Ecto neural progenitor cell (in vitro differentiated cells): ENCODE results near the gene FSHR.

Experiments used
- DNase-seq: peaks from one replicate; pipeline ENCODE4 v3.0.0-alpha.2; 2018; ENCODE audit warnings: low spot score

Gene FSHR

GRCh38 chr2:49032126-49032525 lies 122.2 kb downstream of the FSHR start:
- no peak for DNase-seq

DNA sequence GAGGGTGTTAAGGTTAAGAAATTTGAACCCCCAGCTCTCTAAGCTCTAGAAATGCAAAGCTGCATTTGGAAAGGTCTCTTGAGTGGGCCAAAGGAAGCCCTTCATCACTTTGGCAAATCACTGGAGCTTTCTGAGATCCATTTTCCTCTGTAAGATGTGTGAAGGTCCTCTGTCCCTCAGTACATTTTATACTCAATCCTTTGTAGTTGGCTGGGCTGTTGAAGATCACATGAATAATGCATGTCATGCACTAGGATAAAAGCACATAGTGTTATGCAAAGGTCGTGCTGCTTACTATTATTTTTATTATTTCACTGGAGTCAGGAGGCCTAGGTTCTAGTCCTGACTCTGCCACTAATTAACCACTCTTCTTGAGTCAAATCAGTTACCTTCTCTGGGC lies 124.9 kb downstream of the FSHR start:
- no peak for DNase-seq

DNA sequence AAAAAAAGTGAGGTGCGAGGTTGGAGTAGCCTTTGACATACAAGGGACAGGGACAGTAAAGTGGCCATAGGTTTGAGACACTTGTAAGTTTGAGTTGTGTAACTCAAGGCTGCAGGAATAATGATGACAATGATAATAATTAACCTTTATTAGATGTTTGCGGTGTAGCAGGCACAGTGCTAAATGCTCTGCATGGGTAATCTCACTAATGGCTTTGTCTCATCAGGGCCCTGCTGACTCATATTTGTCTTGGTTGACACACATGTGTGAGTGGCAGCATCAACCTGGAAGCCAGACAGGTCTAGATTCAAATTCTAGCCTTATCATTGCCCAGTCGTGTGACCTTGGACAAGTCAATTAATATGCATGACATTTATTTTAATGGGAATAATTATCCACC lies 126.2 kb downstream of the FSHR start:
- no peak for DNase-seq

DNA sequence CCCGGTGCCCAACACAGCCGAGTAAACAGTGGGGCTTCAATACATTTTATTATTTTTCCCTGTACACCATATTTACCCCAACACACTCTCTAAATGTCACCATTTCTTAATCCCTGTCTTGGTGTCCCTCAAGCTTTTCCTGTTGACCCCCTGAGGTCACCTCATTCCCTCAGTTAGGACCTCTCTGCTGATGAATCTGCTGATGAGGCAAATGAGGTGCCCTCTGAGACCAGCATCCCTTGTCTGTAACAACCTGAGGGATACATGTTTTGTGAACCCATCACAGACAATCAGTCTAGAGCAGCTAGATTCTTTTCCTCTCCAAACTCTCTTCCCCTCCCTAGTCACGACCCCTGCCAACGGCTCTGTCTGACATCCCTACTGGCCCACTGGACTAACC lies 127.6 kb downstream of the FSHR start:
- no peak for DNase-seq

DNA sequence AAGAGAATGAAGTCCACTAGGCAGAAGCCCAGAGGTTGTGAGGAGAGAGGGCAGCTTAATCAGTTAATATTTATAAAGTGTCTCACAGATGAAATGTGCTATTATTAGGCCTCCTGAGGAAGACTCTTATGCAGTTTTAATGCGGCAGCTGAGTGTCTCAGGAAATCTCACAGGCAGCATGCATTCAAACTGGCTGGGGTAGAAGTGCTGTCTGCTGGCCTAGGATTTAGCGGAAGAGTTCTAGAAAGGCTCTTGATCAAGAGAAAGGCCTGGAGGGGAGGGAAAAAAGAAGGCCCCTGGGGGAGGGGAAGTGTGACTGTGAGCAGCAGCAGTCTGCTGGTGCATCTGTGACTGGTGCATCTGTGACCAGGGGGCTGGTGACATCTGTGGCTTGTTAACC lies 133.0 kb downstream of the FSHR start:
- DNase-seq, result no peak

- DNase-seq, result no peak
Observed at GRCh38 chr2:49005261-49005660, 149.1 kb downstream of the FSHR start.

GRCh38 chr2:49004036-49004626 lies 150.2 kb downstream of the FSHR start:
- DNase-seq, result no peak

GRCh38 chr2:49003201-49003600 lies 151.1 kb downstream of the FSHR start:
- no peak for DNase-seq

DNA sequence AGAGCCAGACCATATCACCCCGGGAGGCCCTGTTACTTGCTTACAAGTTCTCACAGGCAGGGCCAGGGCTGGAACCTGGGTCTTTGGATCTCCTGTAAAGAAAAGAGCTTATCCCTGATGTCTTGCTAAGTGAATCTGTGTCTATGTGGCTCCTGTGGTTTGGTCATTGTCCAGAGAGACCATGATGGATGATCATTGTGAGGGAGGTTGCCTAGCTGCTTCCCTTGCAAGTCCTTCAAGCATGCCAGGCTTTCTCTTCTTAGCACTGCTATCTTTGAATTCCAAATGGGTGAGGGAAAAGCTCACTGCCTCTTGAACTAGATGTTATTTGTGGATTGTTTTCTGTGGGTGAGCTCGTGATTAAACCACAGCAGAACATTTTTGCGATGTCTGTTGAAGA lies 151.6 kb downstream of the FSHR start:
- no peak for DNase-seq

DNA sequence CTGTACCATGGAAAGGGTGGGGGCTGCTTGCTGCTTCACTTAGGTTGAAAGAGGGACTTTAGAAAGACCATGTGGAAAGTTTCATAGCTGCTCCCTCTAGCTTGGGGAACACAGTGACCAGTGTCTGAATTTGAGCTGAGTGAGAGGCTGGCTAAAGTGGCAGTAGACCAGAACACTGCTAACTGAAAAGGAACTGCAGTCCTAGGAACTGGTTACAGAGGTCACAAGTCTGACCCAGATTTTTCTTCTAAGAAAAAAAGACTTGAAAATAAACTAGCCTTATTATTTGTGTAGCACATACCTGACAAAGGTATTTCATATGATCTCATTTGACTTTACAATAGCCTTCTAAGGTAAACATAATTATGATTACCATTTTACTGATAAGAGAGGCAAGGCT lies 153.6 kb downstream of the FSHR start:
- DNase-seq, result no peak

DNA sequence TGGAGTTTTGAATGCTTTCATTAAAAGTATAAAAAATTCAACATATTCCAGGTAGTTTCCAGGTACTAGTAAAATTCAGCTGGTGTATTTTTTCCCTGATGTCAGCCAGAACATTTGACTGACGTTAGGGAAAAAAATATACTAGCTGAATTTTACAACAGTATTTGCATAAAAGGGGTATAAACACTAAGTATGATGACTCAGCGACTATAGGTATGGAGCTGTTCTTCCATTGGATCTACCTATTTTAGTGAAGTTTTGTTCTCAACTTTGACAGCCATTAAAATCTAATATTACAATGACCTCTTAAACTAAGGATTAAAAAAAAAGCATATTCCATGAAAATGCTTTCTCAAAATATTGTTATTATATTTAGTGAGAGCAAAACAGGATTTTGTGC lies 155.9 kb downstream of the FSHR start:
- DNase-seq, result no peak

DNA sequence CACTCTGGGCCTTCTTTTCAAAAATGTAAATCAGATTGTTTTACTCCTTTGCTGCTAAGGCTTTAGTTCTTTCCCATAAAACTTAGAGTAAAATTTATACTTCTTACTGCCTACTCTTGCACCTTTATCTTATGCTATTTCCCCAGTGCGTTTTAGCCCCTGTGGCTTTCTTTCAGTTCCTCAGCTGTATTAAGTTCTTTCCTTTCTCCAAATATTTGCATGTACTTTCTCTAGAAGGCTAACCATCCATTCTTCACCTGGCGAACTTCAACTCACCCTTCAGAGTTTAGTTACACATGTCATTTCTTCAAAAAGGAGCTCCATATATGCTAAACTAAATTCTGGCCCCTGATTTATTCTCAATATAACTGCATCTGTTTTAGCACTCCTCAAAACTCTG lies 160.7 kb downstream of the FSHR start:
- no peak for DNase-seq

GRCh38 chr2:48991415-48992131 lies 162.7 kb downstream of the FSHR start:
- no peak for DNase-seq

DNA sequence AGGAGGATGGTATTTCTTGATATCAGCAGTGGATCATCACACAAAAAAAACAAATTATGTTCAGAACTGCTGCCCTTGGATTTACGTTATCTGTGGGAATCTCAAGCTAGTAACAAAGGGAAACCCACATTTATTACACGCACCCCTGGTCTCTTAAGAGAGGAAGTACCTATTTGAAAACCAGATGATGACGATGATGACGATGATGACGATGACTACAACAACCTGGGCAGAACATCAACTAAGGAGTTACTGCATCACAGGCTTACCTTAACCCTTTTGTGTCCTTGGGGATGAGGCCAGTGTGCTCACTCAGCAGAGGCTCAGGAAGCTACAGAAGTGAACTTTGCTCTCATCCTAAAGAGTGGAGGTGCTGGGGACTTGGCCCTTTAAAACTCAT lies 169.4 kb downstream of the FSHR start:
- no peak for DNase-seq

DNA sequence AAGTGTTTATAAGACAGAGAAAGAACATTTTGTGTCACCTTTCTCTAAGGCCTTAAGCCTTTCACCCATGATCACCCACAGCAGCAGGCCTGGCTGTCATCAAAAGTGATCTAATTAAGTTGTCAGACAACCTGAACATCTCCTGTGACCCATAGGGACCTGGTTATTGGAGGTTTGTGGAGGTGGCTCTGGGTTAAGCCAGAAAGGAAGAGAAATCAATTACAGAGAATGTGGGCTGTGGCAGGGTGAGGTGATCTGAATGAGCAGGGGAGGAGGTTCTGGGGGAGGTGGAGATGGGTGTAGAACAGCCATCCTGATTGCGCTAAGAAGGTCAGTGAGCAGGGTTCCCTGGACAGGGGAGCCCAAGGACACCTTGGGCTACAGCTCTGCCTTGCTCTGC lies 170.8 kb downstream of the FSHR start:
- no peak for DNase-seq

GRCh38 chr2:48982887-48983435 lies 171.4 kb downstream of the FSHR start:
- no peak for DNase-seq

DNA sequence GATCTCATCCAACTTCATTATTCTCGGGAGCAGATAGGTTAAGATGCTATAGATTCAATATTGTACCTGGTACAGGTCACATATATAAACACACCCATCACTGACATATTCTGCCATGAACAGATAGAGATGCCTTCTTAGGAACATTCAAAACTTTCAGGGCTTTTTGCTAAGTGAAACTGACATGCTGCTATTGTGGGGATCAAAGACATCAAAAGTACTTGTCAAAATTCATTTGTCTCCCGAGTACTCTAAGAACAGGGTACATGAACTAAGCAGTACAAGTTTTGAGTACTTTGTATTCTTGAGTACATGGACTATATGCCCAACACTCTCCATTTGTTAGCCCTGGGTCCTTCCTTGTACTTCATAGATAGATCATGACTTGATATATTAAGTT lies 173.5 kb downstream of the FSHR start:
- no peak for DNase-seq

- DNase-seq, result no peak
Observed at GRCh38 chr2:48979691-48980090, 174.6 kb downstream of the FSHR start.

DNA sequence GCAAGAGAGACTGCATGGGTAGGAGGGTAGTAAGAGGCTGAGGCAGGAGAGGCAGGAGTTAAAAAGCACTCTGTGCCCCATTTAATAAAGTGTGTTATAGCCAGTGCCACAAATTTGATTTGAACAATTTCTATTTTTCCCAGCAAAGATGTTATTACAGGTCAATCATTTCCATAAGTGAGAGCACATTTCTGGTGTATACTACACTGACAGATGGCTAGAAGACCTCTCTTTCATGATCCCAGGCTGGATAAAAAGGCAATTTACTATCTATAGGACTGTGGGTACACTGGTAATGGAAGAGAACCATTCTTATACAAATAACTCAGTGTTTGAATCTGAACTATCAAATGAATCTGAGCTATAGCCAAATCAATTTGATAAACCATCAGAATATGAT lies 176.2 kb downstream of the FSHR start:
- no peak for DNase-seq

DNA sequence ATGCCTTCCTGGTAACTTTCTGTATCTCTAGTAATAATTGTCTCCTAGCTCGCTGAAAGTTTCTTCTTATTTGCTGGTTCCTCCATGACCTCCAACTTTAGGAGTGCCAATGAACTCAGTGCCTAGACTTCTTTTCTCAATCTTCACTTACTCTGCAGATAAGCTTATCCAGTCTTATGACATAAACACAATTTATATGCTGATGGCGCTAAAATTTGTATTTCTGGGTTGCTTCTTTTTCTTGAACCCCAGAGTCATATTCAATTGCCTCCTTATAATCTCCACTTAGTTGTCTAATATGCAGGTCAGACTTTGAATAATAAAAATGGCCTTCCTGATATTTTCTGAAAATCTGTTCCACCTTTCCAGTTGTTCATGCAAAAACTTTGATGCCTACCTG lies 182.5 kb downstream of the FSHR start:
- no peak for DNase-seq

DNA sequence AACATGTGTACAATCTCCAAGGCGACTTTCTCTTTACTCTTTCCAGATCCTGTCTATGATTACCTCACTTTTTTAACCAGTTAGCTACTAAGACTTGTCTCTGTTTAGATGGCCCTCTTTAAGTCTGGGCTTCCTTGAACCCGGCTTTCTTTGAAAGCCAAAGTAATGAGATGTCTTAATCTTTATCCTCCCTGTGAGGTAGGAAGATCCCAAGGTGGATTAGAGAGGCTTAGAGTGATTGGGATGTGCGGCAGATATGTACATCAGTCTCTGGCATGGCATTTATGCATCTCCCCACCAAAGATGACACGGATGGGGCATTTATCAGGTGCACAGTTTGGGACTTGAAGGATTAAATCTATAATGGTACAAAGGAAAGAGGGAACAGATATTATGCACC lies 186.3 kb downstream of the FSHR start:
- DNase-seq, result no peak

DNA sequence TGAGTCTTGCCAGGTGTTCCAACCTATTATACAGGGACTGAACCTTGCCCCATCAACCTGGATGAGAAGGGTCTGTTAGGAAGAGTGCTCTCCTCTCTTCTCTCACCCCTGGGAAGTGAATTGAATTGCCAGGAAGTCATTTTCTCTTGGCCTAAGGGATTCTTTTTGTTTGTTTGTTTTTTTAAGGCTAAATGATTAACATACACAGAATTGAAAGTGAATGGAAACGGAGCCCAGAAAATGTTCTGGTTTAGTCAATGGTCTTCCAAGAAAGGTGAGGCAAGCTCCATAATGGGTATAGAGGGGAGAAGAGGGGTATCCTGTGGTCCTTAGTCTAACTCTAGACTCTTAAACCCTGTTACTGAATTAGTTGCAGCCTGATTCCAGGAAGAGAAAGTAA lies 189.1 kb downstream of the FSHR start:
- no peak for DNase-seq

GRCh38 chr2:48961009-48961408 lies 193.3 kb downstream of the FSHR start:
- DNase-seq, result no peak

DNA sequence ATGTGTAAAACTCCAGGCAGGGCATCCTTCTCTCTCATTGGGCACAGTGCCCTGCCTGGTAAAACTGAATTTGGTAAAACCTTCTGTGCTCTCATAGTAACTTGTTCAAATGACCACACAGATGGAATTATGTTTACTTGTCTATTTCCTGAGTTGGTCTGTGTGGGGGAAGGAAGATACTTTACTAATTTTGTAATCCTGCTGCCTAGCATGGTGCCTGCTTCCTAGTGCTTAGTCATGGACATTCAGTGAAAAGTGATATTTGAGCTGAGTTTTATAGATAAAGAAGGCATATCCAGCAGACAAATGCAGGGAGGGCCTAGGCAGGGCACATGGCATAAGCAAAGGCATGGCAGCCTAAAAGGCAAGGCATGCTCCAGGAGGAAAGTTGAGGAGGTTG lies 199.4 kb downstream of the FSHR start:
- no peak for DNase-seq
